Measurements from ENCODE around the gene KIFC3.
"Not testable (repeated sequence)": the region's sequence is repeated elsewhere in the genome, so short reads cannot be mapped to it uniquely, and the experiment has no call there.

The KIFC3 gene

GRCh38 chr16:57814896-57815295 lies 12.6 kb upstream of the KIFC3 start:
- no peak overlapping the region for H3K27ac ChIP-seq (ENCODE audit: low read length)
- H3K4me1 ChIP-seq (ENCODE audit: control insufficient read depth, insufficient read depth, low read length), result peaks cover 7% of the 10 kb centered on the region; the same call in 1 of the 2 replicates
- no CpG with 5 or more reads among the region's 3 CpGs for WGBS (ENCODE audit: insufficient coverage, insufficient read length)

GRCh38 chr16:57813466-57813865 lies 11.2 kb upstream of the KIFC3 start:
- Histone ChIP-seq H3K27ac (ENCODE audit: low read length) (no peak overlapping the region), H3K36me3 (ENCODE audit: control insufficient read depth, insufficient read depth, low read length) (no peaks in the 10 kb centered on the region), H3K27me3 (ENCODE audit: control insufficient read depth, insufficient read depth, low read length) (no peaks in the 10 kb centered on the region), H3K4me3 (ENCODE audit: low read length) (no peak overlapping the region), H3K9me3 (ENCODE audit: control insufficient read depth, insufficient read depth, low read length) (no peaks in the 10 kb centered on the region), H3K4me1 (ENCODE audit: control insufficient read depth, insufficient read depth, low read length) (peaks cover 7% of the 10 kb centered on the region; the same call in 1 of the 2 replicates)
- DNase-seq (ENCODE audit: low read depth, low spot score), result no peak
- WGBS (ENCODE audit: insufficient coverage, insufficient read length), result no CpG with 5 or more reads among the region's 8 CpGs

More at GRCh38 chr16:57814896-57815295, 12.6 kb upstream of the KIFC3 start:
- no peak for DNase-seq (ENCODE audit: low read depth, low spot score)
- Histone ChIP-seq H3K4me3 (ENCODE audit: low read length) (no peak overlapping the region), H3K27me3 (ENCODE audit: control insufficient read depth, insufficient read depth, low read length) (no peaks in the 10 kb centered on the region), H3K9me3 (ENCODE audit: control insufficient read depth, insufficient read depth, low read length) (no peaks in the 10 kb centered on the region), H3K36me3 (ENCODE audit: control insufficient read depth, insufficient read depth, low read length) (no peaks in the 10 kb centered on the region)

GRCh38 chr16:57811340-57811739 lies 9.0 kb upstream of the KIFC3 start:
- not testable (repeated sequence) for H3K36me3 ChIP-seq (ENCODE audit: control insufficient read depth, insufficient read depth, low read length); H3K9me3 ChIP-seq (ENCODE audit: control insufficient read depth, insufficient read depth, low read length); H3K27ac ChIP-seq (ENCODE audit: low read length); H3K4me1 ChIP-seq (ENCODE audit: control insufficient read depth, insufficient read depth, low read length); H3K4me3 ChIP-seq (ENCODE audit: low read length); DNase-seq (ENCODE audit: low read depth, low spot score); H3K27me3 ChIP-seq (ENCODE audit: control insufficient read depth, insufficient read depth, low read length)
- no CpG with 5 or more reads among the region's 8 CpGs for WGBS (ENCODE audit: insufficient coverage, insufficient read length)

GRCh38 chr16:57810197-57811031 lies 8.1 kb upstream of the KIFC3 start:
- no peak overlapping the region for H3K27ac ChIP-seq (ENCODE audit: low read length)
- no peaks in the 10 kb centered on the region for H3K9me3 ChIP-seq (ENCODE audit: control insufficient read depth, insufficient read depth, low read length)
- no peaks in the 10 kb centered on the region for H3K36me3 ChIP-seq (ENCODE audit: control insufficient read depth, insufficient read depth, low read length)
- no peak overlapping the region for H3K4me3 ChIP-seq (ENCODE audit: low read length)
- peaks cover 4% of the 10 kb centered on the region; the same call in 1 of the 2 replicates for H3K4me1 ChIP-seq (ENCODE audit: control insufficient read depth, insufficient read depth, low read length)
- no peak for DNase-seq (ENCODE audit: low read depth, low spot score)
- H3K27me3 ChIP-seq (ENCODE audit: control insufficient read depth, insufficient read depth, low read length), result no peaks in the 10 kb centered on the region
- no CpG with 5 or more reads among the region's 14 CpGs for WGBS (ENCODE audit: insufficient coverage, insufficient read length)

- H3K9me3 ChIP-seq (ENCODE audit: control insufficient read depth, insufficient read depth, low read length), result no peaks in the 10 kb centered on the region
- H3K27me3 ChIP-seq (ENCODE audit: control insufficient read depth, insufficient read depth, low read length), result no peaks in the 10 kb centered on the region
- no peaks in the 10 kb centered on the region for H3K36me3 ChIP-seq (ENCODE audit: control insufficient read depth, insufficient read depth, low read length)
- H3K27ac ChIP-seq (ENCODE audit: low read length), result no peak overlapping the region
- H3K4me1 ChIP-seq (ENCODE audit: control insufficient read depth, insufficient read depth, low read length), result peaks cover 4% of the 10 kb centered on the region; the same call in 1 of the 2 replicates
- H3K4me3 ChIP-seq (ENCODE audit: low read length), result no peak overlapping the region
- no peak for DNase-seq (ENCODE audit: low read depth, low spot score)
- no CpG with 5 or more reads among the region's 15 CpGs for WGBS (ENCODE audit: insufficient coverage, insufficient read length)
Measured at GRCh38 chr16:57809276-57810196, 7.2 kb upstream of the KIFC3 start.

- no peak for DNase-seq (ENCODE audit: low read depth, low spot score)
- H3K4me1 ChIP-seq (ENCODE audit: control insufficient read depth, insufficient read depth, low read length), result peaks cover 4% of the 10 kb centered on the region; the same call in 1 of the 2 replicates
- H3K27ac ChIP-seq (ENCODE audit: low read length), result no peak overlapping the region
- no CpG with 5 or more reads among the region's 2 CpGs for WGBS (ENCODE audit: insufficient coverage, insufficient read length)
- H3K27me3 ChIP-seq (ENCODE audit: control insufficient read depth, insufficient read depth, low read length), result no peaks in the 10 kb centered on the region
- no peaks in the 10 kb centered on the region for H3K9me3 ChIP-seq (ENCODE audit: control insufficient read depth, insufficient read depth, low read length)
- no peak overlapping the region for H3K4me3 ChIP-seq (ENCODE audit: low read length)
- no peaks in the 10 kb centered on the region for H3K36me3 ChIP-seq (ENCODE audit: control insufficient read depth, insufficient read depth, low read length)
Measured at GRCh38 chr16:57808589-57809228, 6.4 kb upstream of the KIFC3 start.

GRCh38 chr16:57807968-57808528 lies 5.8 kb upstream of the KIFC3 start:
- H3K36me3 ChIP-seq (ENCODE audit: control insufficient read depth, insufficient read depth, low read length), result no peaks in the 10 kb centered on the region
- H3K4me3 ChIP-seq (ENCODE audit: low read length), result no peak overlapping the region
- no peaks in the 10 kb centered on the region for H3K9me3 ChIP-seq (ENCODE audit: control insufficient read depth, insufficient read depth, low read length)
- H3K27me3 ChIP-seq (ENCODE audit: control insufficient read depth, insufficient read depth, low read length), result no peaks in the 10 kb centered on the region
- WGBS (ENCODE audit: insufficient coverage, insufficient read length), result no CpG with 5 or more reads among the region's 16 CpGs
- no peak overlapping the region for H3K27ac ChIP-seq (ENCODE audit: low read length)
- peaks cover 4% of the 10 kb centered on the region; the same call in 1 of the 2 replicates for H3K4me1 ChIP-seq (ENCODE audit: control insufficient read depth, insufficient read depth, low read length)
- DNase-seq (ENCODE audit: low read depth, low spot score), result no peak

- peaks cover 7% of the 10 kb centered on the region; the same call in 1 of the 2 replicates for H3K4me1 ChIP-seq (ENCODE audit: control insufficient read depth, insufficient read depth, low read length)
- no CpG with 5 or more reads among the region's 7 CpGs for WGBS (ENCODE audit: insufficient coverage, insufficient read length)
- H3K27ac ChIP-seq (ENCODE audit: low read length), result no peak overlapping the region
- DNase-seq (ENCODE audit: low read depth, low spot score), result no peak
- H3K4me3 ChIP-seq (ENCODE audit: low read length), result no peak overlapping the region
- no peaks in the 10 kb centered on the region for H3K36me3 ChIP-seq (ENCODE audit: control insufficient read depth, insufficient read depth, low read length)
- no peaks in the 10 kb centered on the region for H3K27me3 ChIP-seq (ENCODE audit: control insufficient read depth, insufficient read depth, low read length)
- no peaks in the 10 kb centered on the region for H3K9me3 ChIP-seq (ENCODE audit: control insufficient read depth, insufficient read depth, low read length)
Measured at GRCh38 chr16:57807252-57807967, 5.1 kb upstream of the KIFC3 start.

- WGBS (ENCODE audit: insufficient coverage, insufficient read length), result no CpG with 5 or more reads among the region's 6 CpGs
- no peak overlapping the region for H3K27ac ChIP-seq (ENCODE audit: low read length)
- H3K4me3 ChIP-seq (ENCODE audit: low read length), result no peak overlapping the region
- no peaks in the 10 kb centered on the region for H3K27me3 ChIP-seq (ENCODE audit: control insufficient read depth, insufficient read depth, low read length)
- no peak for DNase-seq (ENCODE audit: low read depth, low spot score)
- H3K4me1 ChIP-seq (ENCODE audit: control insufficient read depth, insufficient read depth, low read length), result peaks cover 9% of the 10 kb centered on the region
- no peaks in the 10 kb centered on the region for H3K36me3 ChIP-seq (ENCODE audit: control insufficient read depth, insufficient read depth, low read length)
- no peaks in the 10 kb centered on the region for H3K9me3 ChIP-seq (ENCODE audit: control insufficient read depth, insufficient read depth, low read length)
Measured at GRCh38 chr16:57805176-57805575, 2.9 kb upstream of the KIFC3 start.
